Femur (tissue), 1 donor: ENCODE data around the gene ATP6V1D.
"Not testable (repeated sequence)": the region's sequence is repeated elsewhere in the genome, so short reads cannot be mapped to it uniquely, and the experiment has no call there.

ENCODE experiments used
- DNase-seq: peaks from one replicate; pipeline ENCODE4 v3.0.0-alpha.2; 2017

The ATP6V1D gene

GRCh38 chr14:67365476-67365875 is 5.9 kb upstream of the ATP6V1D start:
- no peak for DNase-seq

- DNase-seq: no peak
Observed at GRCh38 chr14:67360470-67361206, 1.0 kb upstream of the ATP6V1D start.

GRCh38 chr14:67358924-67359774 is 455 bp downstream of the ATP6V1D start:
- DNase-seq: no peak

GRCh38 chr14:67357969-67358354 is 1.6 kb downstream of the ATP6V1D start:
- no peak for DNase-seq

GRCh38 chr14:67357186-67357968 is 2.2 kb downstream of the ATP6V1D start:
- DNase-seq: no peak

- no peak for DNase-seq
Observed at GRCh38 chr14:67352055-67352454, 7.5 kb downstream of the ATP6V1D start.

GRCh38 chr14:67345583-67345982 is 14.0 kb downstream of the ATP6V1D start:
- DNase-seq: no peak

GRCh38 chr14:67343601-67344230 is 15.9 kb downstream of the ATP6V1D start:
- DNase-seq: no peak

- DNase-seq: not testable (repeated sequence)
Observed at GRCh38 chr14:67341231-67341630, 18.4 kb downstream of the ATP6V1D start.

GRCh38 chr14:67335781-67336180 is 23.8 kb downstream of the ATP6V1D start:
- DNase-seq: no peak

GRCh38 chr14:67332468-67332867 is 27.1 kb downstream of the ATP6V1D start:
- no peak for DNase-seq

GRCh38 chr14:67331368-67332125 is 28.1 kb downstream of the ATP6V1D start:
- no peak for DNase-seq

- DNase-seq: not testable (repeated sequence)
Observed at GRCh38 chr14:67329666-67330065, 29.9 kb downstream of the ATP6V1D start.

GRCh38 chr14:67319142-67319541 is 40.5 kb downstream of the ATP6V1D start:
- no peak for DNase-seq

- no peak for DNase-seq
Observed at GRCh38 chr14:67317822-67318221, 41.8 kb downstream of the ATP6V1D start.

- DNase-seq: no peak
Observed at GRCh38 chr14:67313153-67313552, 46.5 kb downstream of the ATP6V1D start.

GRCh38 chr14:67311868-67312267 is 47.7 kb downstream of the ATP6V1D start:
- no peak for DNase-seq
